ENCODE measurements around the gene PRODH.
A peak's percentile ranks its signal among the peaks of the same experiment; 100 is the strongest.
"Not testable (repeated sequence)": the region's sequence is repeated elsewhere in the genome, so short reads cannot be mapped to it uniquely, and the experiment has no call there.

The PRODH gene

GRCh38 chr22:18931905-18932652 is 4.0 kb downstream of the PRODH start:
- DNase-seq (ENCODE audit: insufficient read length, low spot score) (no peak), FAIRE-seq (no peak)
- no peak for TF ChIP-seq POLR2A (IDR thresholded peaks at IDR 0.05; ENCODE audit: low read depth, low read length)

- DNase-seq (ENCODE audit: insufficient read length, low spot score) (no peak), FAIRE-seq (peak; percentile 93)
- no peak for TF ChIP-seq POLR2A (IDR thresholded peaks at IDR 0.05; ENCODE audit: low read depth, low read length)
These were observed 6.6 kb downstream of the PRODH start for GRCh38 chr22:18929459-18929858.

GRCh38 chr22:18927573-18927972 is 8.5 kb downstream of the PRODH start:
- TF ChIP-seq POLR2A (IDR thresholded peaks at IDR 0.05; ENCODE audit: low read depth, low read length) = no peak
- DNase-seq (ENCODE audit: insufficient read length, low spot score) = no peak
- no peak for FAIRE-seq

GRCh38 chr22:18927020-18927419 is 9.1 kb downstream of the PRODH start:
- FAIRE-seq = no peak

GRCh38 chr22:18925368-18926064 is 10.6 kb downstream of the PRODH start:
- no peak for TF ChIP-seq POLR2A (IDR thresholded peaks at IDR 0.05; ENCODE audit: low read depth, low read length)
- DNase-seq (ENCODE audit: insufficient read length, low spot score) (no peak), FAIRE-seq (no peak)

More at GRCh38 chr22:18927020-18927419, 9.1 kb downstream of the PRODH start:
- no peak for TF ChIP-seq POLR2A (IDR thresholded peaks at IDR 0.05; ENCODE audit: low read depth, low read length)
- DNase-seq (ENCODE audit: insufficient read length, low spot score) = no peak

GRCh38 chr22:18920257-18920902 is 15.7 kb downstream of the PRODH start:
- FAIRE-seq; DNase-seq (ENCODE audit: insufficient read length, low spot score): not testable (repeated sequence)

- DNase-seq (ENCODE audit: insufficient read length, low spot score); FAIRE-seq: not testable (repeated sequence)
These were observed 18.3 kb downstream of the PRODH start for GRCh38 chr22:18917818-18918217.

GRCh38 chr22:18915550-18915949 is 20.5 kb downstream of the PRODH start:
- not testable (repeated sequence) for DNase-seq (ENCODE audit: insufficient read length, low spot score); FAIRE-seq

- not testable (repeated sequence) for DNase-seq (ENCODE audit: insufficient read length, low spot score); FAIRE-seq
These were observed 21.5 kb downstream of the PRODH start for GRCh38 chr22:18914558-18914957.

GRCh38 chr22:18912264-18912946 is 23.7 kb downstream of the PRODH start:
- not testable (repeated sequence) for DNase-seq (ENCODE audit: insufficient read length, low spot score); FAIRE-seq

- not testable (repeated sequence) for DNase-seq (ENCODE audit: insufficient read length, low spot score)
These were observed 24.6 kb downstream of the PRODH start for GRCh38 chr22:18911535-18911934.

GRCh38 chr22:18909556-18909955 is 26.5 kb downstream of the PRODH start:
- DNase-seq (ENCODE audit: insufficient read length, low spot score) = no peak
- no peak for TF ChIP-seq POLR2A (IDR thresholded peaks at IDR 0.05; ENCODE audit: low read depth, low read length)
- FAIRE-seq = no peak

More at GRCh38 chr22:18911535-18911934, 24.6 kb downstream of the PRODH start:
- FAIRE-seq = not testable (repeated sequence)

GRCh38 chr22:18906896-18907295 is 29.2 kb downstream of the PRODH start:
- FAIRE-seq = no peak
- no peak for DNase-seq (ENCODE audit: insufficient read length, low spot score)
- no peak for TF ChIP-seq POLR2A (IDR thresholded peaks at IDR 0.05; ENCODE audit: low read depth, low read length)

- DNase-seq (ENCODE audit: insufficient read length, low spot score); FAIRE-seq: not testable (repeated sequence)
These were observed 29.7 kb downstream of the PRODH start for GRCh38 chr22:18906410-18906745.

All from H54 (cell line).